GM19468 (cell line): ENCODE measurements around the gene FBXW8.

Source experiments
- ATAC-seq: cut with Tn5 transposase; IDR thresholded peaks from one replicate; pipeline ENCODE4 v1.9.1; 2021; ENCODE audit warnings: mild to moderate bottlenecking, moderate library complexity, moderate number of reproducible peaks; ENCODE audit not compliant: unreplicated experiment; ENCODE audit errors: extremely low read depth

Gene FBXW8

GRCh38 chr12:117067016-117067415 lies 156.3 kb downstream of the FBXW8 start:
- no peak for ATAC-seq

DNA sequence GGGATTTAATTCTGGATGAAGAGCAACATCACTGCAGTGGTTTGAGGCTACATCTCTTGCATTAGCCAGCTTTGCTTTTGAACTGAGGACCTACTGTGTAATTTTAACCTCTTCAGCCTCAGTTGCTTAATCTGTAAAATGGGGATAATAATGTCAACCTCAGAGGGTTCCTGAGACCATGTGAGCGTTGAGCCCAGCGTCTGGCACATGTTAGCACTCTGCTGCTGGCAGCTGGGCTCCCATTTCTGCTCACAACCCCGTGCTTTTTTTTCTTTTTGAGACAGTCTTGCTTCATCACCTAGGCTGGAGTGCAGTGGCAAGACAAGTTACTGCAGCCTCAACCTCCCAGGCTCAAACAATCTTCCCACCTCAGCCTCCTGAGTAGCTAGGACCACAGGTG lies 156.9 kb downstream of the FBXW8 start:
- no peak for ATAC-seq

DNA sequence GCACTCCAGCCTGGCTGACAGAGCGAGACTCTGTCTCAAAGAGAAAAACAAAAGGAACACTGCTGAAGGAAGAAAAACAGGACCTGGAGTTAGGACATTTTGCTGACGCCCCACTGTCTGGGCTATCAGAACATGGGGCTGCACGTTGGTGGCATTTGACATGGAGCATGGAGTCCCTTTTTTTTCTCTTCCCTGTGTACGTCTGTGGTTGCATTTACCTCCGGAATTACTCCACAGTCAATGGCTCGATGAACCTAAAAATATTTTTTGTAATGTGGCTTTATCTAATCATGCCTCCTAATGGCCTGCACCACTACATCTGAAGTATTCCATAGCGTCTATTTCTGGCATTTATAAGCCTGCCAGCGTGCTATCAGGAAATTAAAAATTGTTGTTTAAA lies 157.7 kb downstream of the FBXW8 start:
- no peak for ATAC-seq

DNA sequence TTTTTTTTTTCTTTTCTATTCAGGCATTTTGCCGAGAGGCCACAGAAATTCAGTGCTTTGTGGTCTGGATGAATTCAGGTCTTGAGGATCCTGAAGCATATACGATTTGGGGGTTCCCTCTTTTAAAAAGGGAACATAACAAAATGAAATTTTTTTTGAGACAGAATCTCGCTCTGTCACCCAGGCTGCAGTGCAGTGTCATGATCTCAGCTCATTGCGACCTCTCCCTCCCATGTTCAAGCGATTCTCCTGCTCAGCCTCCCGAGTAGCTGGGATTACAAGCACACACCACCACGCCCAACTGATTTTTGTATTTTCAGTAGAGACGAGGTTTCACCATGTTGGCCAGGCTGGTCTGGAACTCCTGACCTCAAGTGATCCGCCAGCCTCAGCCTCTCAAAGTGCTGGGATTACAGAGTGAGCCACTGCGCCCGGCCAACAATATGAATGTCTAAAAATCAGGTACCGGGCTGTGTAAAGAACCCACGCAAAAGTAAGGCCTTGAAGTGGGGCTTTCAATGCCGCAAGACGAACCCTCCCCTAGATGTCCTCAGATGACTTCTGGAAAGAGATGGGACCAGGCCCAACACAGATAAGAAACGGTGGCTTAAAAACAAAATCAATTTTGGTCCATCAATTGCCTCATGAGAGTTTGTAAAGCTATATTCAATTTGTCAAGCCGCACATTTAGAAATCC lies 158.5 kb downstream of the FBXW8 start:
- no peak for ATAC-seq

DNA sequence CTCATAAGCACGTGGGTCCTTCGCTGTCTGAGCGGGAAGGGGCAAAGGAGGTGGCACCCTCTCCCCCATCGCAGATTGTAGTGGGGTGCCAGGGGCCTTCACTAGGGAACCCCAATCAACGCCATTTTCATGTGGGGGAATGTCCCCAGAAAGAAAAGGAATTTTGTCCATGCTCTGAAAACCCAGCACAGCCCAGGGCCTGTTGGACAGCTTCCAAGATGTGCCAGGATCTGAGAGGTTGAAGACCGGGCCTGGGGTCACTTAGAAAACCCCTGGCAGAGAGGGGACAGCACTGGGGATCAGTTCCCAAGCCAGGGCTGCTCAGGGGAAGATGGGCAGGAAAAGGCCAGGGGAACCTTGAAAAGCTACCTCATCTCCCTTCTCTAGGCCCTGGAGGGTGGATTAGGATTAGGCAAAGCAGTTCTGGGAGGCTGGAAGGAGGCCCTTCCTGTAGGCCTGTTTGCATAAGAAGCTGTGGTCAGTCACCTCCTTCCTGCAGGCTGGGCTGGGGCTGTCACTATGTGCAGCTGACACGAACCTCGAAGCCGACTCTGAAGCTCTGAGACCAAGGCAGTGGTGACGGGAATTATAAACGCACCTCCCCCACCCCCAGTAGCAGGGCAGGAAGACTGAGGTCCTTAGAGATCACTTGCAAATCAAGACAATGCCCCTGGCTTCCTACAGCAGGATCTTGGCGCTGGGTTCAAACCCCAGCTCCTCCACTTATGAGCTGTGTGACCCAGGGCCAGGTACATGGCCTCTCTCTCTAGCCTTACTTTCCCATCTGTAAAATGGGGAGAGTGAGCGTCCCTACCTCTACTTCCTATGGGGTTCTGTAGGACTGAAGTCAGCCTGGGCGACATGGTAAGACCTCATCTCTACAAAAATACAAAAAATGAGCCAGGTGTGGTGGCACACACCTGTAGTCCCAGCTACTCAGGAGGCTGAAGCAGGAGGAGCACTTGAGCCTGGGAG lies 159.5 kb downstream of the FBXW8 start:
- no peak for ATAC-seq

- ATAC-seq = no peak
These were observed 160.3 kb downstream of the FBXW8 start for GRCh38 chr12:117071009-117071408.

DNA sequence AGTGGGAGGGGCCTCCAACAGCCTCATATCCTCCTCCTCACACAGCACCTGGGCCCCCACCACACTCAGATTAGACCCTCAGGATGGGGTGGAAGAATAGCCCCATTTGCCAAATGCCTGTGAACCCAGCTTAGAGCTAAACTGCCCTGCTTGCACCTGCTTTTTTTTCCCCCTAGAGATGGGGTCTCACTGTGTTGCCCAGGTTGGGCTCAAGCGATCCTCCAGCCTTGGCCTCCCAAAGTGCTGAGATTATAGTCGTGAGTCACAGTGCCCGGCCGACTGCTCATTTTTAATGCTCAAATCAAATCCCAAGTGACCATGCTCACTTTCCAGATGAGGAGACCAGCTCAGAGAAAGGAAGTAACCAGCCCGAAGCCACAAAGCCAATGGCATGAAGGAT lies 161.4 kb downstream of the FBXW8 start:
- no peak for ATAC-seq

DNA sequence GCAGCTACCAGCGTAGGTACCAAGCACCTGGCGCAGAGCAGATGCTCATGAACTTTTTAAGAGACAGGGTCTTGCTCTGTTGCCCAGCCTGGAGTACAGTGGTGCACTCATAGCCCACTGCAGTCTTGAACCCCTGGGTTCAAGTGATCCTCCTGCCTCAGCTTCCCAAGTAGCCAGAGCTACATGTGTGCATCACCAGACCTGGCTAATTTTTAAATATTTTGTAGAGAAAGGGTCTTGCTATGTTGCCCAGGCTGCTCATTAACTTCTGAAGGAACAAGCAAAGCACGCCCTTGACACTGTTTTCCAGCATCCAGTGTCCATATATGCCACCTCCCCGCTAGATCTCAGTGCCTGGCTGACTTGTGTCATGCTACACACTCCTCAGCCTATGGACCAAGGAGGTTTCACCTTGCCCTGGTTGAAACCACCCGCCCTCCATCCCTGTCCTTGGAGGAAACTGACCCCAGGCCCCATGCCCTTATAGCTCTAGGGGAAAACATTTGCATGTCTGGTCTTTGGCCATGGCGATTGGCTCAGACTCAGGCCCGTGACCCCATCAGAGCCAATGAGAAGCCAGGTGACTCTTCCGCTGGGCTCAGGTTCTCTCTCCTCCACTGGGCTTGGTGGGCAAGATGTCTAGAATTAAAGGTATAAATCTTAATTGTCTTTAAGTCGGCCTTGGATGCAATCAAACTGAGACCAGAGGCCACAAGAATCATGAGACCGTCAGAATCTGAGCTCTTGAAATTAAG lies 162.2 kb downstream of the FBXW8 start:
- ATAC-seq = no peak

DNA sequence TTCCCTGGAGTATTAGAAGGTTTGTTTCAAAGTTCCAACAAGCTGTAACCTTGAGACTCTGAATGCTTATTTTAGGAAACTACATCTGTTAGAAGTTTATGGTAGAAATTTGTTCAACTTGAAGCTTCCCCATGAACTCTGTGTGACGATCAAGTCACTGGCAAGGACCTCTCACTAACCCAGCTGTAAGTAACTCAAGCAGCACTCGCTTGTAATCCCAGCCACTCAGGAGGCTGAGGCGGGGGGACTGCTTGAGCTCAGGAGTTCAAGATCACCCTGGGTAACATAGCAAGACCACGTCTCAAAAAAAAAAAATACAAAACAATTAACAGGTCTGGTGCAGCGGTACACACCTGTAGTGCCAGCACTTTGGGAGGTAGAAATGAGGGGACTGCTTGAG lies 162.9 kb downstream of the FBXW8 start:
- no peak for ATAC-seq

DNA sequence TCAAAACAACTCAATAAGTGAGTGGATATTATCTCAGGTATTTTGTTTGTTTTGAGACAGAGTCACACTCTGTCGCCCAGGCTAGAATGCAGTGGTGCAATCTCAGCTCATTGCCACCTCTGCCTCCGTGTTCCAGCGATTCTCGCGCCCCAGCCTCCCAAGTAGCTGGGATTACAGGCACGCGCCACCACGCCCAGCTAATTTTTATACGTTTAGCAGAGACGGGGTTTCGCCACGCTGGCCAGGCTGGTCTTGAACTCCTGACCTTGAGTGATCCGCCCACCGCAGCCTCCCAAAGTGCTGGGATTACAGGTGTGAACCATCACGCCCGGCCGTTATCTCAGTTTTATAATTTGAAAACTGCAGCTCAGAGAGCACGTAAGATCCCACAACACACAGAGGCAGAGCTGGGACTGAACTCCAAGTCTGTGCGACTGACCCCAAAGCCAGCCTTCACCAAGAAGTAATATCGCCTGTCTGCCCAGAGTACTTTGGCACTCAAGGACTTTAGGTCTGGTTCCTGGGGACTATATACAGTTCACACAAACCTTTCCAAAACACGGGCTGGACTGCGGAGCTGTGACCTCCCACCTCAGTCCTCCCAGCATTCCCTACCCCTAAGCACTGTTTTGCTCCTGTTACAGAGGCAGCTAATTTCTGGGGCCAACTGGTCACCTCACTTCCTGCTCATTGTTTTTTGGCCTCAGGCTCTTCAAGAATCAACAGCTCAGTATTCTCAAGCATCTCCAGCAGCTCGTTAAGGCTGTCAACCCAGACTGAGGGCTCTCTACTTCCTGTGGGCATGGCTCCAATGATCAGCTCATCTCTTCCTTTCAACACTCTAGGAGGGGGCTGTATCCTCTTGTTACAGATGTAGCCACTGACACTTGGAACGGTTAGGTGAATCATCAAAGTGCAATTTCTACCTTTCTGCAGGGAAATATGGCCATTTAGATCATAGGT lies 165.9 kb downstream of the FBXW8 start:
- ATAC-seq = no peak

- ATAC-seq = no peak
These were observed 168.7 kb downstream of the FBXW8 start for GRCh38 chr12:117079487-117079886.

GRCh38 chr12:117080661-117081144 lies 170.0 kb downstream of the FBXW8 start:
- ATAC-seq = no peak
